Stimulated activated CD4-positive, alpha-beta T cell treated with anti-CD3 and anti-CD28 coated beads, Interleukin-15, amount 100 ng/mL, for 1 hour (primary cell): ENCODE measurements around the gene FLVCR2.
"Not testable (repeated sequence)": the region's sequence is repeated elsewhere in the genome, so short reads cannot be mapped to it uniquely, and the experiment has no call there.

ENCODE experiments used
- DNase-seq, 2 donors: peaks; one replicate each; pipeline ENCODE4 v3.0.0-alpha.2; 2020; ENCODE audit warnings: low read depth in 1 of 2, low spot score in 1 of 2

The FLVCR2 gene

DNA sequence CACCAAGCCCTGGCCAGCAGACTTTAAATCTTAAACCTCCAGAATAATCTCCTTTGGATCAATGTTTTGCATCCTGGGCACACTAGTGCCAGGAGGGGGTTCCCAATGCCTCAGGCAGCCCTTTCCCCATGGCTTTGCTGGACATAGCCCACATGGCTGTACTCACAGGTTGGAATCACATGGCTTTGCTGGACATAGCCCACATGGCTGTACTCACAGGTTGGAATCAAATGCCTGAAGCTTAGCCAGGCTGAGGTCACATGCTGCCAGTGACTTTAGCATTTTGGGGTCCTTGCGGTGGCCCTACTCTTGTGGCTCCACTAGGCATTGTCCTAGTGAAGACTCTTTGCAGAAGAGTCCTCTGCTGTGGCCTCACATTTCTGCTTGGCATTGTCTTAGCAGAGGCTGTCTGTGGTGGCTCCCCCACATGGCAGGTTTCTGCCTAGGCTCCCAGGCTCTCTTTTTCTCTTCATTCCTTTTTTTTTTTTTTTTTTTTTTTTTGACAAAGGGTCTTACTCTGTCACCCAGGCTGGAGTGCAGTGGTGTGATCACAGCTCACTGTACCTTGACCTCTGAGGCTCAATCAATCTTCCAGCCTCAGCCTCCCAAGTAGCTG, 13.0 kb downstream of the FLVCR2 start:
- DNase-seq, result no peak

DNA sequence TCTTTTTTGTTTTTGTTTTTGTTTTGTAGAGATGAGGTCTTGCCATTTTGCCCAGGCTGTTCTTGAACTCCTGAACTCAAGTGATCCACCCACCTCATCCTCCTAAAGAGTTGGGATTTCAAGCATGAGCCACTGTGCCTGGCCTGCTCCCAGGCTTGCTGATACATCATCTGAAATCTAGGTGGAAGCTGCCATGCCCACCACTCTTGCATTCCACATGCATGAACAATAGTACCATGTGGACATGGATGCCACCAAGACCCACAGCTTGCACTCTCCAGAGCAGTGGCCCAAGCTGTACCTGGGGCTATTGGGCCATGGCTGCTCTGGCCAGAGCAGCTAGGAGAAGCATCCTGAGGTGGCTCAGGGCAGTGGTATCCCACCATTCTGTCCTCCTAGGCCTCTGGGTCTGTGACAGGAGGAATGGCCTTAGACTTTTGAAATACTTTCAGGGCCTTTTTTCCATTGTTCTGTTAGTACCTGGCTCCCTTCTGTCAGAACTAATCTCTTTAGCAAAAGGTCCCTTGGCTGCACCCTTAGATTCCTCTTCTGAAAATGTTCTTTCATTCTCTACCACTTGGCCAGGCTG, 13.7 kb downstream of the FLVCR2 start:
- no peak for DNase-seq

DNA sequence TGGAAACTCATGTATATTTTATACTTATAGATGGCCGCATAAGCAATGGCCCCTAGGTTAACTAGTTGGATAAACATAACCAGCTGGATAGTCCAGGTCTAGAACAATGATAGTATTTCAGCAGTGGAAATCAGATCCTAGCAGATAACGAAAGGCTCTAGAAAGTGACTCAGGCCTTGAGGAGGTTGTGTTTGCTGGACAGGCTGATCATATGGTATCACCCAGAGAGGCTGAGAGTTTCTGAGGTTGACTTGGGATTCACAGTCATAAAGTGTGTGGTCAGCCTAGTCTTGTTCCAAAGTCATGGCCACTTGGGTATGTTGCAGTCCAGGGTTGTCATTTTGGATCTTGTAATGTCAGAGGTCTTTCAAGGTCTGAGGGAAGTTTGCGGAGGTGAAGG, 16.8 kb downstream of the FLVCR2 start:
- DNase-seq, result no peak

DNA sequence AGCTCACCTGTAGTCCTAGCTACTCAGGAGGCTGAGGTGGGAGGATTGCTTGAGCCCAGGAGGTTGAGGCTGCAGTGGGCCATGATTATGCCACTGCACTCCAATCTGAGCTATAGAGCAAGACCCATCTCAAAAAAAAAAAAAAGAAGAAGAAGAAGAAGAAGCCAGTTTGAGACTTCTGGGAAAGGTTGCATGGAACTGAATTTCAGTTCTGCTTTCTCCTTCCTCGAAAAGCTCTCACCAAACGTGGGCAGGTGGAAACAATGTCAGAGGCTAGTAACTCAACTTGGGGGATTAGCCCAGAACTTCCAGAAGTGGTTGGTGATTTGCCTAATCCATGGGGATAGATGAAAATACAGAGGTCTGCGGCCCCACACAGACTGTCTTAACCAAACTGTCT, 18.7 kb downstream of the FLVCR2 start:
- no peak for DNase-seq

DNA sequence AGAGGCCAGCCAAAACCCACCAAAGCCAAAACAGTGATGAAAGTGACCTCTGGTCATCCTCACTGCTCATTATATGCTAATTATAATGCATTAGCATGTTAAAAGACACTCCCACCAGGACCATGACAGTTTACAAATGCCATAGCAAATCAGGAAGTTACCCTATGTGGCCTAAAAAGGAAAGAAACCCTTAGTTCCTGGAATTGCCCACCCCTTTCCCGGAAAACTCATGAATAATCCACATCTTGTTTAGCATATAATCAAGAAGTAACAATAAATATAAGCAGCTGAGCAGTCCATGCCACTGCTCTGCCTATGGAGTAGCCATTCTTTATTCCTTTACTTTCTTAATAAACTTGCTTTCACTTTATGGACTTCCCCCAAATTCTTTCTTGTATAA, 21.7 kb downstream of the FLVCR2 start:
- not testable (repeated sequence) for DNase-seq

GRCh38 chr14:75601061-75601460, 22.6 kb downstream of the FLVCR2 start:
- not testable (repeated sequence) for DNase-seq

- DNase-seq, result no peak
These were observed 24.1 kb downstream of the FLVCR2 start for GRCh38 chr14:75602503-75602902.

DNA sequence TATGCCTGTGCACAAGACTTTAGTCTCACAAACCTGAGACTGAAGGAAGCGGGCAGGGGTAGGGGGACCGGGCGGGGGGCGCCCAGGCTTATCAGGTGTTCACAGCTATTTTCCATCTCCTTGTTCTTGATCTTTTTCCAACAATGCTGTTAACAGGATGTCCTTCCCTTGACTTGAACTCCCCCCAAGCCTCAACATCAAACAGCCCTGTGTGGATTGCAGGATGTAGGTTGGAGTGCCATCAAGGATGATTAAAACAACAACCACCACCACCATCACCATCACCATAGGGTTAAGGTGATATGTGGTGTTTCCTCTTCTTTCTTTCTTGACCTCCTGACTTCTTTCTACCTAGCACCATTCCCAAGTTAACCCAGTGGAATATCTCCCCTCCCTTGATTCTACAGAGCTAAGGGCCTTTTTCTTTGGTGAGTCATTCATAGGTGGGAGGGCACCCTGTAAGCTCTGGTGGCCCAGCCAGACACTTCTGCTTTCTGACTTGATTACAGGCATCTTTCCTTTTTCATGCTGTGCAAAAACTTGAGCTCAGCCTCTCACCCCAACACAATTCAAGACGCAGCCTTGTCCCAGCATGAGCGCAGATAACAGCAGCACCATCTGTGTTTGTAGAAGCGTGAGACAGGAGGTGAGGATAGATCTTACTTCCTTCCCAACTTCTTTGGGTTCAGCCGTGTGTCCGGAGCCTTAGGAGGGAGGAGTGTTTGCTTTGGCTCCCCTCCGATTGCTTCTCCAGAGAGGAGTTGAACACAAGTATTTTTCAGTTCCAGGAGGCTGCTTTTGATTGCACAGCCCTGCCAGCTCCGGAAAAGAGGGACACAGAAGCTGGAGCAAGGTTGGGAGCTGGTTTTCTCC, 26.8 kb downstream of the FLVCR2 start:
- no peak for DNase-seq

GRCh38 chr14:75605916-75606315, 27.5 kb downstream of the FLVCR2 start:
- DNase-seq, result no peak

DNA sequence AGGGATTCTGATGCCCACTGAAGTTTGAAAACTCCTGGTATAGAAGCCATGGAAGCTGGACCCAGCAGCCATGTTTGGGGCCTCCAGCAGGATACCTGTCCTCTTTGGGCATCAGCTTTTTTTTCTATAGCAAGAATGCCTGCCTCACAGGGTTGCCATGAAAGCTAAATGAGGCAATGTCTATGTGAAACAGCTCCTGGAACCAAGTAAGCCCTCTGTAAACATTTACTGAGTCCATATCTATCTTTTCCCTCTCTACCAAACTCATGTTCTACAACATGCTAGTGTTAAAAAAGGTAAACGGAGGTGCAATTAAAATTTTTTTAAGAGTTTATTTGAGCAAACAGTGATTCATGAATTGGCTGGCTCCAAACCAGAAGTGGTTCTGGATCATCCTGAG, 28.6 kb downstream of the FLVCR2 start:
- no peak for DNase-seq

DNA sequence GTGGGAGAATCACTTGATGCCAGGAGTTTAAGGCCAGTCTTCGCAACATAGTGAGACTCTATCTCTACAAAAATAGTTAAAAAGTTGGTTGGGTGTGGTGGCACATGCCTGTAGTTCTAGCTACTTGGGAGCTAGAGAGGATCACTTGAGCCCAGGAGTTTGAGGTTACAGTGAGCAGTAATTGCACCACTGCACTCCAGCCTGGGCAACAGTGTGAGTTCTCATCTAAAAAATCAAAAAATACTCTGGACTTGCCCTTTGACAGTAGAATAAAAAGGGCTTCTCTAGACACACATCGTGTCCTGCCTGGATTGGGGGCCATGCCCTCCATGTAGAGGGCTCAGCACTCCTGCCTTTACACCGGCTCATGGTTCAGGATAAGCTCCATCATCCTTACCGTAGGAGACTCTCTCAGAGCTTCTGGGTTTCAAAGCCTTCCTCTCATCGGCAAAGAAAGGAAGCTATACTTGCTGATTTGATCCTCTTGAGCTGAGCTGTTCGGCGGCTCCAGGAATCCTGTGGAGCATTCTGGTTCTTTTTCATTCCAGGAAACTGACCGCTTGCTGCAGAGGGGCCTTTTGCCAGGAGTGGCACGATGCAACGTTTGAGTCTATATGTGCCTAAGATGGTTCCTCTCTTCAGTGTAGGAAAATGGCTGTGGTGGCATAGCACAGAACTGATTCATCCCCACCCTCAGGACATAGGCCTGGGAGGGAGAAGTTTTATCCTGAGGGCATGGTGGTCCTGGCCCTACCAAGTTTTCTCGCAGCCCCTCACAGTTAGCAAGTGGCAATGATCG, 29.6 kb downstream of the FLVCR2 start:
- DNase-seq, result no peak

DNA sequence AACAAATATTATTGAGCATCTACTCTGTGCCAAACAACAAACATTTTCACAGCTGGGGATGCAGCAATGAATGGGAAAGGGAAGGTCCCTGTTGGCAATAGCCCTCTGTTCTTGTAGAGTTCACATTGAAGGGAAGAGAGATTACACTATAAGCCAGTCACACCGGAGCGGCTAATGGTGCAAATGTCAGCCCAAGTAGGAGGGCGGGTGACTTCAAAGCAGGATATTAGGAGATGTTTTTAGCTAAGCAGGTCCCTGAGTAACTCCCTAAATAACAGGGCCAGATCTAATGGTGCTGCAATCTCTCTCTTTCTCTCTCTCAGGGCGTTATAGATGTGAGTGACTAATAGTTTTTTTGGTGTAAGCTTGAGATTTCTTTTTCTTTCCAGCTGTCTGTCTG, 30.7 kb downstream of the FLVCR2 start:
- no peak for DNase-seq

DNA sequence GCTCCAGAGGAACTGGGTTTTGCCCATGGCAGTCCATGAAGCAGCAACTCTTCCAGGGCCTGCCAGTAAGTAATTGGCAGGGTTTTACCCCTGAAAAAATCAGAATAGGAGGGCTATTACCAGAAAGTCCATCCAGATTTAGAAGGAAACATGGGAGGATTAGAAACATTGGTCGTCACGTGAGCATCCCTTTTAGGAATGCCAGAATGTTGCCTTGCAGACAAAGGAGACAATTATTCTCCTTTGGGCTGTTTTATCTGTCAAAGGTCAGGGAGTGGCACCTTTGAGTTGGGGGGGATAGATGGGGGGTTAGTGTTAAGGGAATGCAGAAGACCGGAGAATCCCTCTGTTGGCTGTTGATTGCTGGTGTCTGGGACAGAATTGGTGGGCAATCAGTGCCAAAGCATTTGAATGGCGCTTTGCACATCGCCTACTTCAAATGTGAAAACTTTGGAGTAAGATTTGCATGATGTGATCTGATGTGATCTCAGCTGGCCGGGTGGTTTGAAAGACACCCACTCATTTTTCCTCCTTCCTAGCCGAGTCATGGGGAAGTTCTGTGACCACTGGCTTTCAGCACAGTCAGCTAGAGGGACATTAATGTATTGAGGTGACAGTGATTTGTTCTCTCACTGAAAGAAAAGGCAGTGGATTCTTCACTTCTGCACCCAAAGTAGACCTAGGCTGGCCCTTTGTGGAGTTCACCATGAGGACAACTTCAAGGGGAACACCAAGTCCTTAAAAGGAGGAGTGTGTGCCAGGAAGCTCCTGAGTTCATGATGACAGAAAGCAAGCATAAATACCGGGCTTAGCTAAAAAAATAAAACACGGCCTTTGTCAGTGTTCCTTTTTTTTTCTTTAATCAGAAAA, 31.4 kb downstream of the FLVCR2 start:
- DNase-seq, result no peak

GRCh38 chr14:75610834-75611233, 32.4 kb downstream of the FLVCR2 start:
- DNase-seq, result no peak

GRCh38 chr14:75612157-75612556, 33.7 kb downstream of the FLVCR2 start:
- DNase-seq, result no peak

DNA sequence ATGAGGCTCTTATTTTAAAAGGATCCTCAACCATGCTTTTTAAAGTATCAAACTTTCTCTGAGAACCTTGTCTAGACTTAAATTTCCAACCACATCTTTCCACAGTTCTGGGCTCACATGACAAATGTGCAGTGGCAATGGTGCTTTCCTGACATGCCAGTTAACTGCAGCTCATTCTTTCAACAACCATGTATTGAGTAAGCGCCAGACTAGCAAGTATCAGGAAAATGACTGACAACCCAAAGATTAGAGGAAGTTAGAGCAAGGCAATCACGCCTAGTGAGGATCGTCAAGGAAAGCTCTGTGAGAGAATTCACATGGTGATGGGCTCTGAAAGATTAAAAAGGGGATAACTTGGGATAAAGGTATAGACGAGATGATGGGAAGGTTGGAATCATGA, 35.8 kb downstream of the FLVCR2 start:
- DNase-seq, result no peak

DNA sequence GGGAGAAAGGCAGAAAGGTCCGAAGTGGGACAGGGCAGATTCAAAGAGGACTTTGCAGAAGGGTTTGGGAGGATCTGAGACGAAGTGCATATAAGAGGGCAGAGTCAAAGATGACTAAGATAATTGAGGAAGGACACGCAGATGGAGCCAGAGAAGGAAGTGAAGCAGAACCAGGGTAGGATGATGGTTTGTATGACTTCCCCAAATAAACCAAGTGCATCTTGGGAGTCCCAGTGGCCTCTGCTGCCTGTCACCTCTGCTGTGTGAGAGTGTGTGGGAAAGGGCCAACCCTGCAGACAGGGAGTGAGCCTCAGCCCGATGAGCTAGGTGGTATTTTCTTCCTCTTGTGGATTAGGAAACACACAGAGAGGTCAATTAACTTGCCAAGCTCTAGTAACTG, 36.8 kb downstream of the FLVCR2 start:
- DNase-seq, result no peak

GRCh38 chr14:75619548-75619947, 41.1 kb downstream of the FLVCR2 start:
- DNase-seq, result no peak

GRCh38 chr14:75625034-75625433, 46.6 kb downstream of the FLVCR2 start:
- DNase-seq, result no peak

DNA sequence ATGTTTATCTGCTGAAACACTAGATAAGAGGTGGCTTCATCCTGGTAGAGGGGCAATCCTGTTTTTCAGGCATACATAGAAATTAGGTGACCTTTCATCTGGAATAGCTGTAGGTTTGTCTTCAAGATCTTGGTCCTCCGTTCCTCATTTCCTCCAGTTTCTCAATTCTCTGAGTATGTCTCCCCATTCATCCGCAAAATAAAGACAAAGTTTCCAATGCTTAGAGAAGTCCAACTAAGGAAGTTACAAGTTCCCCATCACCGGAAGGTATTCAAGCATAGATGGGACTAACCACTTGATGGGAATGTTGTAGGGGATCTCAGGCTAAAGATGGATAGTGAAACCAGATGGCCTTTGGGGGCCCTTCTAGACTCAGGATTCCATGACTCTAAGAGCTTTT, 48.0 kb downstream of the FLVCR2 start:
- DNase-seq, result no peak

- no peak for DNase-seq
These were observed 48.4 kb downstream of the FLVCR2 start for GRCh38 chr14:75626863-75627262.
